GM18499 (cell line): ENCODE measurements around the gene GRPEL1.

Experiments
- ATAC-seq: cut with Tn5 transposase; IDR thresholded peaks from one replicate; pipeline ENCODE4 v1.9.1; 2021; ENCODE audit warnings: moderate number of reproducible peaks; ENCODE audit not compliant: insufficient read depth, unreplicated experiment

Gene GRPEL1

GRCh38 chr4:7027284-7027683, 40.6 kb downstream of the GRPEL1 start:
- no peak for ATAC-seq

GRCh38 chr4:7026107-7026506, 41.8 kb downstream of the GRPEL1 start:
- no peak for ATAC-seq

- no peak for ATAC-seq
Observed at GRCh38 chr4:7025040-7025602, 42.7 kb downstream of the GRPEL1 start.

GRCh38 chr4:7024336-7024890, 43.5 kb downstream of the GRPEL1 start:
- ATAC-seq: no peak

- no peak for ATAC-seq
Observed at GRCh38 chr4:7023901-7024300, 44.0 kb downstream of the GRPEL1 start.

GRCh38 chr4:7023486-7023885, 44.4 kb downstream of the GRPEL1 start:
- no peak for ATAC-seq

- ATAC-seq: no peak
Observed at GRCh38 chr4:7021930-7022664, 45.8 kb downstream of the GRPEL1 start.

GRCh38 chr4:7021355-7021754, 46.5 kb downstream of the GRPEL1 start:
- no peak for ATAC-seq

GRCh38 chr4:7020856-7021255, 47.0 kb downstream of the GRPEL1 start:
- ATAC-seq: no peak

- ATAC-seq: no peak
Observed at GRCh38 chr4:7020290-7020689, 47.6 kb downstream of the GRPEL1 start.

- ATAC-seq: no peak
Observed at GRCh38 chr4:7019367-7019766, 48.5 kb downstream of the GRPEL1 start.

GRCh38 chr4:7018281-7018680, 49.6 kb downstream of the GRPEL1 start:
- no peak for ATAC-seq

- no peak for ATAC-seq
Observed at GRCh38 chr4:7017446-7018048, 50.3 kb downstream of the GRPEL1 start.

- no peak for ATAC-seq
Observed at GRCh38 chr4:7016512-7016911, 51.4 kb downstream of the GRPEL1 start.

- no peak for ATAC-seq
Observed at GRCh38 chr4:7016086-7016485, 51.8 kb downstream of the GRPEL1 start.

- no peak for ATAC-seq
Observed at GRCh38 chr4:7015383-7016035, 52.4 kb downstream of the GRPEL1 start.

- no peak for ATAC-seq
Observed at GRCh38 chr4:7014815-7015214, 53.0 kb downstream of the GRPEL1 start.

- no peak for ATAC-seq
Observed at GRCh38 chr4:7013175-7013574, 54.7 kb downstream of the GRPEL1 start.

- ATAC-seq: no peak
Observed at GRCh38 chr4:7009564-7009963, 58.3 kb downstream of the GRPEL1 start.
